Neuronal stem cell (in vitro differentiated cells): ENCODE results near the gene SEMA6B.

Experiments
- DNase-seq: peaks from one replicate; pipeline ENCODE4 v3.0.0-alpha.2; 2013; ENCODE audit warnings: low spot score
- H2AFZ ChIP-seq: one replicate; pipeline ENCODE4 v1.6.1; 2013; ENCODE audit warnings: mild to moderate bottlenecking, low read length, inconsistent platforms
- H2AK5ac ChIP-seq: 2 replicates; pipeline ENCODE4 v1.6.1; 2013; ENCODE audit warnings: low read depth, mild to moderate bottlenecking, inconsistent platforms, low read length, moderate library complexity, mixed read lengths
- H2BK120ac ChIP-seq: 2 replicates; pipeline ENCODE4 v1.6.1; 2013; ENCODE audit warnings: low read depth, mild to moderate bottlenecking, inconsistent platforms, low read length, moderate library complexity, mixed read lengths
- H2BK12ac ChIP-seq: one replicate; pipeline ENCODE4 v1.6.1; 2013; ENCODE audit warnings: low read length, inconsistent platforms
- H2BK15ac ChIP-seq: 2 replicates; pipeline ENCODE4 v1.6.1; 2013; ENCODE audit warnings: mild to moderate bottlenecking, low read length, inconsistent platforms, mixed read lengths
- H2BK5ac ChIP-seq: one replicate; pipeline ENCODE4 v1.6.1; 2013; ENCODE audit warnings: inconsistent platforms, mild to moderate bottlenecking, low read length, moderate library complexity
- H3K14ac ChIP-seq: one replicate; pipeline ENCODE4 v1.6.1; 2013; ENCODE audit warnings: low read length, inconsistent platforms
- H3K18ac ChIP-seq: 2 replicates; pipeline ENCODE4 v1.6.1; 2013; ENCODE audit warnings: low read length, inconsistent platforms
- H3K23ac ChIP-seq: 2 replicates; pipeline ENCODE4 v1.6.1; 2013; ENCODE audit warnings: low read depth, mild to moderate bottlenecking, mixed read lengths, low read length, inconsistent platforms; ENCODE audit not compliant: poor library complexity
- H3K27ac ChIP-seq: replicated peaks from 3 replicates; pipeline ENCODE4 v1.5.1; 2013; ENCODE audit warnings: low read length, inconsistent platforms
- H3K27me3 ChIP-seq, 3 experiments: 2 replicates each; pipeline ENCODE4 v1.6.1; 2013; ENCODE audit warnings: low read length in 3 of 3, mild to moderate bottlenecking in 2 of 3, inconsistent platforms in 1 of 3, low read depth in 1 of 3, mixed read lengths in 1 of 3, moderate library complexity in 1 of 3; ENCODE audit not compliant: control insufficient read depth in 3 of 3, insufficient read depth in 3 of 3
- H3K36me3 ChIP-seq, 2 donors: replicated peaks in 1 of 2; 2 replicates each; pipeline ENCODE4 v1.6.1; 2013; ENCODE audit warnings: low read length in 2 of 2; ENCODE audit not compliant: control insufficient read depth in 2 of 2, insufficient read depth in 2 of 2
- H3K4ac ChIP-seq: 2 replicates; pipeline ENCODE4 v1.6.1; 2013; ENCODE audit warnings: inconsistent platforms, mild to moderate bottlenecking, low read length, moderate library complexity
- H3K4me1 ChIP-seq, 2 donors: 1 replicate in 1 of 2; 2 replicates in 1 of 2; pipeline ENCODE4 v1.6.1; 2013; ENCODE audit warnings: low read length in 2 of 2, low read depth in 1 of 2; ENCODE audit not compliant: control insufficient read depth in 2 of 2, insufficient read depth in 1 of 2
- H3K4me2 ChIP-seq: one replicate; pipeline ENCODE4 v1.6.1; 2013; ENCODE audit warnings: mild to moderate bottlenecking, low read length, inconsistent platforms; ENCODE audit not compliant: insufficient read depth, poor library complexity, severe bottlenecking
- H3K4me3 ChIP-seq, 2 donors: 2 replicates each; pipeline ENCODE4 v1.5.1; 2013; ENCODE audit warnings: low read length in 2 of 2, mild to moderate bottlenecking in 2 of 2, inconsistent platforms in 1 of 2, moderate library complexity in 1 of 2
- H3K79me1 ChIP-seq: one replicate; pipeline ENCODE4 v1.6.1; 2013; ENCODE audit warnings: low read depth, mild to moderate bottlenecking, inconsistent platforms, low read length, moderate library complexity
- H3K9ac ChIP-seq: one replicate; pipeline ENCODE4 v1.6.1; 2013; ENCODE audit warnings: mild to moderate bottlenecking, low read depth, low read length, inconsistent platforms; ENCODE audit not compliant: poor library complexity
- H3K9me3 ChIP-seq, 2 donors: replicated peaks in 1 of 2; 2 replicates each; pipeline versions ENCODE3 to v1.6.1; 2013; ENCODE audit warnings: low read length in 2 of 2, mild to moderate bottlenecking in 2 of 2, inconsistent platforms in 1 of 2, low read depth in 1 of 2, mixed read lengths in 1 of 2, moderate library complexity in 1 of 2; ENCODE audit not compliant: control insufficient read depth in 2 of 2, insufficient read depth in 1 of 2
- H4K8ac ChIP-seq: one replicate; pipeline ENCODE4 v1.6.1; 2013; ENCODE audit warnings: low read depth, mild to moderate bottlenecking, inconsistent platforms, low read length, moderate library complexity
- H4K91ac ChIP-seq: one replicate; pipeline ENCODE4 v1.6.1; 2013; ENCODE audit warnings: low read length, low read depth, mild to moderate bottlenecking, inconsistent platforms; ENCODE audit not compliant: poor library complexity
- WGBS, 2 donors: extraction: QIAGEN DNeasy Blood & Tissue Kit; methylation state at CpG; one replicate each; pipeline ENCODE4 v1.1.7; 2013; ENCODE audit warnings: missing lambda C conversion rate in 2 of 2, mixed read lengths in 1 of 2; ENCODE audit not compliant: insufficient read length in 2 of 2, insufficient replicate concordance in 1 of 2; ENCODE audit errors: extremely low coverage in 2 of 2; 5-methylcytosine and 5-hydroxymethylcytosine counted together

SEMA6B gene

GRCh38 chr19:4507150-4507452 is 52.4 kb downstream of the SEMA6B start:
- Histone ChIP-seq H2BK15ac (no peak overlapping the region), H2AK5ac (no peak overlapping the region), H4K91ac (no peak overlapping the region), H2BK5ac (no peak overlapping the region), H3K23ac (no peak overlapping the region), H3K14ac (no peak overlapping the region), H3K36me3 (peaks cover 23 to 26% of the 10 kb centered on the region in 2 donors), H3K27ac (no peak overlapping the region), H2AFZ (no peak overlapping the region), H2BK120ac (no peak overlapping the region), H3K79me1 (peaks cover 6% of the 10 kb centered on the region), H3K9ac (no peak overlapping the region), H3K18ac (no peak overlapping the region), H3K4me3 (no peak overlapping the region), H4K8ac (peak overlapping the region; percentile 17), H3K27me3 (peaks cover 0 to 4% (median 0%) of the 10 kb centered on the region in 3 experiments), H3K9me3 (no peaks in the 10 kb centered on the region), H3K4me1 (peaks cover 0 to 11% of the 10 kb centered on the region in 2 donors), H3K4ac (no peak overlapping the region), H2BK12ac (no peak overlapping the region), H3K4me2 (no peak overlapping the region)
- DNase-seq: no peak
- WGBS, 2 donors: no CpG with 5 or more reads among the region's 12 CpGs

- H3K14ac ChIP-seq: no peak overlapping the region
- H2BK15ac ChIP-seq: no peak overlapping the region
- H3K4me3 ChIP-seq: peak overlapping the region in 1 of 2 donors; percentile 10
- H3K79me1 ChIP-seq: peaks cover 6% of the 10 kb centered on the region
- H2BK120ac ChIP-seq: no peak overlapping the region
- H3K4ac ChIP-seq: no peak overlapping the region
- peak overlapping the region; percentile 17 for H4K8ac ChIP-seq
- no peak for DNase-seq
- no peak overlapping the region for H3K9ac ChIP-seq
- H2AFZ ChIP-seq: no peak overlapping the region
- no peak overlapping the region for H3K23ac ChIP-seq
- no peaks in the 10 kb centered on the region for H3K27me3 ChIP-seq
- peak overlapping the region; percentile 66 for H2BK5ac ChIP-seq
- no peaks in the 10 kb centered on the region for H3K9me3 ChIP-seq
- peak overlapping the region; percentile 41 for H2BK12ac ChIP-seq
- H3K36me3 ChIP-seq: peaks cover 25 to 30% of the 10 kb centered on the region in 2 donors
- no peak overlapping the region for H4K91ac ChIP-seq
- H3K18ac ChIP-seq: no peak overlapping the region
- H3K27ac ChIP-seq: no peak overlapping the region
- no CpG with 5 or more reads among the region's 17 CpGs for WGBS, 2 donors
- H2AK5ac ChIP-seq: no peak overlapping the region
- peaks cover 0 to 11% of the 10 kb centered on the region in 2 donors for H3K4me1 ChIP-seq
- no peak overlapping the region for H3K4me2 ChIP-seq
Measured at GRCh38 chr19:4506449-4507149, 52.9 kb downstream of the SEMA6B start.

- DNase-seq: no peak
- H2BK12ac ChIP-seq: no peak overlapping the region
- H2AK5ac ChIP-seq: no peak overlapping the region
- H3K23ac ChIP-seq: peak overlapping the region; percentile 85
- H3K4me1 ChIP-seq: peaks cover 0 to 11% of the 10 kb centered on the region in 2 donors
- peaks cover 6% of the 10 kb centered on the region for H3K79me1 ChIP-seq
- no peak overlapping the region for H3K4me2 ChIP-seq
- H2BK15ac ChIP-seq: no peak overlapping the region
- no peaks in the 10 kb centered on the region for H3K9me3 ChIP-seq
- H3K14ac ChIP-seq: no peak overlapping the region
- H3K9ac ChIP-seq: no peak overlapping the region
- no peaks in the 10 kb centered on the region for H3K27me3 ChIP-seq
- H2BK5ac ChIP-seq: peak overlapping the region; percentile 66
- peak overlapping the region; percentile 61 for H2BK120ac ChIP-seq
- H4K8ac ChIP-seq: no peak overlapping the region
- peak overlapping the region in 1 of 2 donors; percentile 10 for H3K4me3 ChIP-seq
- H3K4ac ChIP-seq: no peak overlapping the region
- no peak overlapping the region for H3K27ac ChIP-seq
- no peak overlapping the region for H3K18ac ChIP-seq
- H2AFZ ChIP-seq: no peak overlapping the region
- peaks cover 31 to 38% of the 10 kb centered on the region in 2 donors for H3K36me3 ChIP-seq
- WGBS, 2 donors: no CpG with 5 or more reads among the region's 34 CpGs
- no peak overlapping the region for H4K91ac ChIP-seq
Measured at GRCh38 chr19:4505570-4506448, 53.7 kb downstream of the SEMA6B start.

GRCh38 chr19:4504891-4505569 is 54.5 kb downstream of the SEMA6B start:
- no peak for DNase-seq
- no peak overlapping the region for H3K18ac ChIP-seq
- peak overlapping the region; percentile 85 for H3K23ac ChIP-seq
- H4K8ac ChIP-seq: no peak overlapping the region
- no peak overlapping the region for H3K4me3 ChIP-seq
- H3K4me1 ChIP-seq: peaks cover 0 to 11% of the 10 kb centered on the region in 2 donors
- H3K4me2 ChIP-seq: no peak overlapping the region
- H3K79me1 ChIP-seq: peaks cover 6% of the 10 kb centered on the region
- peak overlapping the region; percentile 66 for H2BK5ac ChIP-seq
- H3K4ac ChIP-seq: no peak overlapping the region
- no peak overlapping the region for H3K27ac ChIP-seq
- no peaks in the 10 kb centered on the region for H3K27me3 ChIP-seq
- H2BK120ac ChIP-seq: peak overlapping the region; percentile 61
- no CpG with 5 or more reads among the region's 15 CpGs for WGBS, 2 donors
- no peak overlapping the region for H2AFZ ChIP-seq
- H3K14ac ChIP-seq: no peak overlapping the region
- no peaks in the 10 kb centered on the region for H3K9me3 ChIP-seq
- H4K91ac ChIP-seq: no peak overlapping the region
- H3K9ac ChIP-seq: no peak overlapping the region
- peaks cover 34 to 45% of the 10 kb centered on the region in 2 donors for H3K36me3 ChIP-seq
- no peak overlapping the region for H2BK15ac ChIP-seq
- no peak overlapping the region for H2AK5ac ChIP-seq
- H2BK12ac ChIP-seq: no peak overlapping the region
